CD4-positive, alpha-beta T cell treated with Interleukin-4 for 4 hours (primary cell): ENCODE measurements around the gene SNX27.

Experiments used
- DNase-seq: peaks from one replicate; pipeline ENCODE4 v3.0.0-alpha.2; 2020

SNX27 gene

DNA sequence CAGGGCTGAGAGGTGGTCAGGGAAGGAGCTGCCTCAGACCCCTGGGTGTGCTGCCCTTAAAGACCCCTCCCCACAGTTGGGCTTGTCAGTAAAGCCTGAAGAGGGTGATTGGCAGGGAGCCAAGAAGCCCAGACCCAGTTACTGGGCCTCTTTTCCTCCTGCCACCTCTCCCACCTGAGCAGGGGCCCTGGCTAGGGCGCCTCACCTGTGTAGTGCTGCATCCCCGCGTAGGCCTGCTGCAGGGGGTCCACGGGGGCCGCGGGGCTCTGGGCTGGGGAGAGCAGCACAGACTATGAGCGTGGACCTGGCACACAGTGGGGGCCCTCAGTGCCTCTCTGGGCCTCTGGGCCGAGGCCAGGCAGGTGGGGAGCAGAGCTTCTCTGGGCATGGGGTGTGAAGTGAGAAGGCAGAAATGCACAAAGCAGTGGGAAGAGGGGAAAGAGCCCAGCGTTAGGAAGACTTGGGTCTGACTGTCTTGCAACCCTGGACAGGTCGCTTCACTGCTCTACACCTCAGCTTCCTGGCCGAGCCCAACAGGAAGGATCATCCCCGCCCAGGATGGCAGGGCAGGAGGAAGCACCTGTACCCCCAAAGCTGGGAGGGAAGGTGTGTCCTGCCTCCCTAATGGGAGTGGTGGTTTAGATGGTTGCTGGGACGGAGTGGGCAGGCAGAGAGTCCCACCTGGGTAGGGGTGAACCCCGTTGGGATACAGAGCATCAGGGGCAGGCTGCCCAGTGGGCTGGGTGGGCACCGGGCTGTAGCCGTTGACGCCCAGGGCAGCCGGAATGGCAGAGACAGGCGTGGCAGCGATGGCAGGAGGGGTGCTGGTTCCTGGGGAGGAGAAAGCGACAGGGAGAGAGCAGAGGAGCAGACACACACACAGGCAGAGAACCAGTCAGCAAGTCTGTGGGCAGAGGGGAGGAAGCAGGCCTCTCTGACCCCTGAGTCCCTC lies 94.9 kb downstream of the SNX27 start:
- DNase-seq, result no peak

DNA sequence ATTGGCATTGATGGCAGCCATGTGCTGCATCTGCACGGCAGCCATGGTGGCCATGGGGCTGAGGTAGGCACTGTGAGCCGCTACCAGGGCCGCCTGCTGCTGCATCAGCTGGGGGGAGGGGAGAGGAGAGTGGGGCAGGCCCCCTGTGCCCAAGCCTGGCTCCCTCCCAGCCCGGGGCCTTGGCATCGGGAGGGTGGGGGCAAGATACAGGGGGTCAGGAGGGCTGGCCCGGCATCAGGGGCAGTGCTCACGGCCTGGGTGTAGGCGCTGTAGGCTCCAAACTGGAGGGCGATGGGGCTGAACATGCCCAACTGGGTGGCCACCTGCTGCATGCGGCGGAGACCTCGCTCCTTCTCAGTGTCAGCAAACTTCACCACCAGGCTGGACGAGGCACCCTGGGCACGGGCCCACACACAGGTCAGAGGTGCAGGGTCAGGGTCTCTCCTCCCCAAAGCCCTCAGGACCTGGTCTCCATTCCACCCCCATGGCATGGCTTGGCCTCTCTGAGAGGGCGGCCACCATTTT lies 95.8 kb downstream of the SNX27 start:
- DNase-seq, result no peak

DNA sequence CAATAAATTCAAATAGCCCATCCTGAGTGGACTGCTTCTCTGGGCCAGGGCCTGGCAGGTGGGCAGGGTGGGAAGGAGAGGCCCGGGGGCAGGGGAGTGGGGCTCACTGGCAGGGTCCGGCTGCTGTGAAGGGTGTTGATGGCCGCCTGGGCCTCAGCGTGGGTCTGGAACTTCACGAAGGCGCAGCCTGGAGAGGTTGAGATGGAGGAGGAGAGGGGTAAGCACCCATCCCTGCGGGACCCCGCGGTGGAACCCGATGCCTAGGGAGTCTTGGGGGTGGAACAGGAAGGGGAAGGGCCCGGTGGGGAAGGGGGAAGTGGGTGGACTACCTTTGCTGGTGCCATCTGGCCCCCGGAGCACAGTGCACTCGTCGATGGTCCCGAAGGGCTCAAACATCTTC lies 97.0 kb downstream of the SNX27 start:
- no peak for DNase-seq

DNA sequence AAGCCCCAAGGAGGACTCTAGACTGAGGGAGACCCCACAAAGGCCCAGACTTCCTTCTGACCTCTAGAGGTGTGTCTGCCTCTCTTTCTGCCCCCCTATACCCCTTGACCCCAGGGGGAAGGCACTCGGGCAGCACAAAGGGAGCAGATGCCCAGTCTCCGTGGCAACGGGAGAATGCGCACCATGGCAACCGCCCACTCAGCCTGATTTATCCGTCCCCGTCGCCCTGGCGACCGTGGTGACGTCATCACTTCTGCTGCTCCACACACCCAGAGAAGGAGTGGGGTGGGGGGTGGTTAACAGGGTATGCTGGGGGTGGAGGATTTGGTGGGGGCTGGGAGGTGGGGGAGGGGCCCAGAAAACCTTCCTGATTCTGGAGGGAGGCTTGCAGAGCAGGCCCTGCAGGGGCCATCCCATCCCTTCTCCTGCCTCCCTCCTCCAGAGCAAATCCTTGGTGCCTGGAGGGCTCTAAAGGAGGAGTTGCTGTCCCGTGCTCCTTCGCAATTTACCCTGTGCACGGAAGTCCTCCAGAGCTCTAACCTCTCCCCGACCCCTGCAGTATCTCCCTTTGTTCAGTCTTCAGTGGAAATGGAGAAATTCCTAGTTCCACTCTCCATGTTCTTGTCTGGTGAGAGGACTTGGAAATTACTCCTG lies 98.5 kb downstream of the SNX27 start:
- DNase-seq, result peak; percentile 6

DNA sequence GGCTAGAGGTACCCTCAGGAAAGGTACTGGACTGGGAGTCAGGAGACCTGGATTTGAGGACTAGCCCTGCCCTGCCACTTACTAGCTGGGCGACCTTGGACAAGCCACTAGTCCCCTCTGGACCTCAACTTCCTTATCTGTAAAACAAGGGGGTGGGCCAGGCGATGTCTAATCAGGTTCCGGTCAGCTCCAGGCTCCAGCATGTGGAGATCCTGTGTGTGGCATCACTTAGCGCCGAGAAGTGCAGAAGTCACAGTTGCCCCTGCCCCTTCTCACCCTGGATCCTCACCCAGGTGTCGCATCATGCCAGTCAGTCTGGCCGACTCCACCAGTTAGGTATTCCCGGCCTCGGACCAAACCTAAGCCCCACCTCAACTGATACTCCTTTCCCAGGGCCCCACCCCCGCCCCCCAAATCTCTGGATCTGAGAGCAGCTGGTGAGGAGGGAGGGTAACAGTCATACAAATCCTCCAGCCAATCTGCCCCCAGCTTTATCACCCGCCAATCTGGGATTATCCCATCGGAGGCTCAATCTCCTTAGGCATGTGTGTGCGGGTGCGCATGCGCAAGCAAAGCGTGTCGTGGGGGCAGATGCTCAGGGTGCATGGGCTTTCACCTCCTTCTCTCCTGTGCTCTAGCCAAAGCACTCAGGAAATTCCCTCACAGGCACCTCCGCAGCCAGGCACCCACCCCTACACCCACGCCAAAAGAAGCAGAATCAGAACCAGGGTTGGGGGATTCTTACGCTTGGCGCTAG lies 99.4 kb downstream of the SNX27 start:
- DNase-seq, result no peak

DNA sequence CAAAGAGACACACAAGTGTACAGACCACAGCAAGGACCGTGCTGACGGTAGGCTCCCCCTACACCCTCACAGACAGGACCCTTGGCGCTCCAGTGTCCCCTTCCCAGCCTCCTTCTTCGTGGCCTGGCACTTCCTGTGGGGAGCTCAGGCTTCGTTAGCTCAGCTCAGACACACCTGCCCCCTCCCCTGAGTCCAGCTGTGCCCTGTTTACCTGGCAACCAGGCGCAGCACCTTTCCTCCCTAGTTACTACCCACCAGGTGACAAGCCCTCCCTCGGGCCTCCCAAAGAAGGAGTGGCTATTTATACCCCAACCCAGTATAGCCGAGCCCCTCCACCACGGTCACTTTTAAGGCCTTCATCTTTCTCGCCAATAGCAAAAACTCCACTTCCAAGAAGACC lies 100.1 kb downstream of the SNX27 start:
- DNase-seq, result no peak

DNA sequence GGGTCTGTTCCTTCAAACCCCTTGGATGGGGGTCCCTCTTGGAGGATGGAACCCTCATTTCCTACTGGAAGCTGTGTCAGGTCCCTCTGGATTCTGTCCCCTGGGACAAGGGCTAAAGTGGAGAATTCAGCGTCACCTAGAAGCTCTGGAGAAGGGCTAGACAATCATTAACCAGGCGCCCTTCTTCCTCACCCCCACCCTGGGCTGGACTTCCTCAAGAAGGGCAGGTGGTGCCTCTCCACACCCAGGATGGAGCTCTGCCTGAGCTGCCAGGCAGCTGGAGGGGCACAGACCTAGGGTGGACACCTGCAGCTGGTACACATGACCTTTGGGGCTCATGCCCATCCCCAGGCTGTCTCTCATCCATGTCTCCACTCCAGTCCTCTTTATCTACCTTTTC lies 101.2 kb downstream of the SNX27 start:
- no peak for DNase-seq

DNA sequence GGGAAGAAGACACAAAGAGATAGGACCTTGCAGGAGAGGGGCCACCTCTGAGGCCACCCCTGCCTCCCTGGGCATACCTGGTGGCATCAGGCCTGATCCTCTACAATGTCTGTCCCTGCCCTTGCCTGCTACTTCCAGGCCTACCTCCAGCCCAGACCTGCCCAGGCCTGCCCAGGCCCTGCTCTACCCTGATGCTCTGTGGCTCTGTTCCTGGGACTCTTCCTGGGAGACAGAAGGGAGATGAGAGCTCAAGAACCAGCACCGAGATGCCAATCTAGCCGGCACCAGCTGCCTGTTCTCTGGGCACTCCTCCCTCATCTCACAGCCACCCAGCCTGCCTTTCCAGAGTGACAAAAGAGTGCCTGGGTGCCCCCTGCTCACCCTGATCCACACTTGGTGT lies 102.0 kb downstream of the SNX27 start:
- no peak for DNase-seq

DNA sequence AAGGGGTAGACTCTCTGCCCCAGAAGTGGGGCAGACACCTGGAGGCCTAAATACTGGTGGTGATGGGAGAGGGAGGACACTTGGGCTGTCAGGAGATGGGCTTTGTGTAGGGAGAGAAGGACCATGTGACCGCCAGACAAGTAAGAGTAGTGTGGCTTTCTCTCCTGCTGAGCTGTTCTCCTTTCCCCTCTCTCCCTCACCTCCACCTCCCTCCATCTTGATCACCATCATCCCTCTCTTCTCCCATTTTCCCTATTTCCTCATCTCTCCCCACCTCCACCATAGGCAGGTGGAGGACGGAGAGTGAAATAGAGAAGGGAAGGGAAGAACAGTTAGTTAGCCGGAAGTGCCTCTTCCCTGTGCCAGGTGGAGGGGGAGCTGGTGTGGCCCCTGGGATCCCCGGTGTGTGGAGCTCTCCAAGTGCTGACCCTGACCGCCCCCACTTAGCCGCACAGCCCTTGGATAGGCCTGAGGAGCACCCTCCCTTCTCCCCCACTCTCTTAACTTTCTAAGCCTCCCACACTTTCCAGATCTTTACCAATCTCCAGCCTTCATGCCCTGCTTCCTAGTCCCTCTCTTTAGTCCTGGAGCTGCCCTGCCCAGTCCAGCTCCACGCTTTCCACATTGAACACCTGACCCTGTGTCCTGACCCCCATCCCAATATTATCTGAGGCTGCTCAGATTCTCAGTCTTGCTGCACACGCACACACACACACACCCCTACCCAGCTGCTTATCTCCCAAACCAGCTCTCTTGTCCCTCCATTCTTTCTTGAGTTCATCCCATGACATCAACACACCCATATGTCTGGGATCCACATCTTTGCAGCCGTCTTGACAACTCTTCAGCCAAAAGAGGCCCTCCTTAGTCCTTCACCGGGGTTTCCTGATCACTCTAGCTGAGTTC lies 103.2 kb downstream of the SNX27 start:
- no peak for DNase-seq

DNA sequence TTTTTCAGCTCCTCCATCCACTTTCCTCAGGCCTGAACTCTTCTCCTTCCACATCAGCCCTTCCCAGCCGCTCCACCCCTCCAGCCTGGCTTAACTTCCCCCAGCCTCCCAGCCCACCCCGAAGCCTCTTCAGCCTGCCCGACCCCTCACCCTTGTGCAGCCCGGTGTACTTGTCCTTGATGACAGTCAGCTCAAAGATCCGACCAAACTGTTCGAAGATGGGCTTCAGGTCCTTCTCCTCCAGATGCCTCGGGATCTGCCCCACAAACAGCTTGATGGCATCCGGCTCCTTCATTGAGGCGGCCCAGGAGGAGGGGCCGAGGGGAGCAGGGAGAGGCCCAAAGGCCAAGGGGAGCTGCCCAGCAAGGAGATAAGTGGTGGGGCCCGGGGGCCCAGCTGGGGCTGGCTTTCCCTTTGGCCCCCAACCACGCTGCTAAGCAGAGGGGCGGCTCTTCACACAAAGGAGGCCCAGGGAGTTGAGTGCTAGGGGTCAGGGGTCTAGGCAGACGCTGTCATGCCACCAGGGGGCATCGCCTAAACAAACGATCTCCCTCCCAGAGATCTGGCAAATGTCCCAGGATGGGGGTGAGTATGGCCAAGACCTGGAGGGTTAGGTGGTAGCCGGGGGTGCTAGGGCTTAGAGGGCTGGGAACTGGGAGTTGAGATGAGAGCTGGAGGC lies 104.0 kb downstream of the SNX27 start:
- no peak for DNase-seq

DNA sequence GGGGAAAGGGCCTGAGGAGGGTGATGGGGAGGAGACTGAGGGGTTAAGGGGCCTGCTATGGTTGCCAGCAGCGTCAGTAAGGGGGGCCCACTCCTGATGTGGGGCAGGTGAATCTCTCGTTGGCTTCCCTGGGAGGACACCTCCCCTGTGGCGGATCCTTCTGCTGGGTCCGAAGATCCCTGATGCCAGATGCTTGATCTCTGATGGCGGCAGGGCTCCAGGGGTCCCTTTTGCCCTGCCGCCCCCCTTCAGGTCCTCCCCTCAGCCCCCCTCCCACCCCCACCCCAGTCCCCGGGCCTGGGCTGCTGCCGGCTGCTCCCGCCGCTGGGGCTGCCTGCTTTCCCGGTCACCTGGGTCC lies 104.5 kb downstream of the SNX27 start:
- DNase-seq, result no peak

DNA sequence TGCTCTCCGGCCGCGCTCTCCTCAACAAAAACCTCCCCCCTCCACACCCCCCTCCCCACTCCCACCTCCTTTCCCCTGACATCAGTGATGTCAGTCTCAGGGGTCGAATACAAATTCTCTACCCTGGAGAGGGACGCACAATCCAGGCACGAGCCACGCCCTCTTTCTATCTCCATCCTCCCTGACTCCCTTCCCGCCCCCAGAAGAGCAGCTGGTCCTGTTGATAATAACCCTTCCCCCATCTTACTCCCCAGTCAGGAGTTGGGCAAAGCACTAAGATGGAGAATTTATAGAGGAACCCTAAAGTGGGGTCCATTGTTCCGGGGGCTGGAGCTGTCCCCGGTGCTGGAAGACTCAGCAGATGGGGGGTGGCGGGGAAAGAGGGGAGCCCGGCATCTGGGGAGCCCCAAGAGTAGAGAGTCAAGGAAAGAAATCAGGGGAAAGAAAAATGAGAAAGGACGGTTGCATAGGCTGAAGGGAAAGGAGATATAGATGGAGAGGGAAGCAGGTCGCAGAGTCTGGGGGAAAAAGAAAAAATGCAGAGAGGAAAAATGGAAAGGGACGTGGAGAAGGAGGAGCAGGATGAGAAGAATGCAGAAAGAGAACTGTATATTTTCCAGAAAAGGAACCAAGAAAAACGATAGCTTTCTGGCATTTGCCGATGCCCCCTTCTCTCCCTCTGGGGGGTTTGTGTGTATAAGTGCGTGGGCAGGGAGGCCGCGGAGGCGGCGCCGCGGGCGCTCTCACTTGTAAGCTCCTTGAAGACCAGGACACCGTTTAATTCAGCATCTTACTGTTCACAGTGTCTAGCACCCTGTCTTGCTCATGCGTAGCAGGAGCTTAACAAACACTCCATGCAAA lies 105.2 kb downstream of the SNX27 start, which contains the start of gene CELF3:
Gene CELF3 (minus strand): TSS at position 33 of the 861 bp plus-strand sequence. CDS start 783 bp downstream, outside the sequence.
- DNase-seq, result no peak

DNA sequence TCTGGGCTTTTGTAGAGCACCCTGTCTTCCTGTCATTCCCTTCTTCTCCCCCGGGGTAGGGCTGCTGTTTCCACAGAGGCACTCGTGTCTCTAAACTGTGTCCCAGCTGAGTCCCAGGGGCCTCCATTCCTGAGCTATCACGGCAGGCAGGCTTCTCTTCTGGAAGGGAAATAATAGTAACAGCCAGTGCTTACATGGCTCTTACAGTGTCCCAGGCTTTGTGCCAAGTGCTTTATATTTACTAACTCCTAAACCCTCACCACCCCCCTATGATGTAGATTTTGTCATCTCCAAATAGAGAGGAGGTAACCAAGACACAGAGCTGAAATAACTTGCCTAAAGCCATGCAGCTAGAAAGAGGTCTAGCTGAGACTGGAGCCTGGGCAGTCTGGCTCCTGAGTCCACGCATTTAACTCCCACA lies 106.2 kb downstream of the SNX27 start:
- no peak for DNase-seq

DNA sequence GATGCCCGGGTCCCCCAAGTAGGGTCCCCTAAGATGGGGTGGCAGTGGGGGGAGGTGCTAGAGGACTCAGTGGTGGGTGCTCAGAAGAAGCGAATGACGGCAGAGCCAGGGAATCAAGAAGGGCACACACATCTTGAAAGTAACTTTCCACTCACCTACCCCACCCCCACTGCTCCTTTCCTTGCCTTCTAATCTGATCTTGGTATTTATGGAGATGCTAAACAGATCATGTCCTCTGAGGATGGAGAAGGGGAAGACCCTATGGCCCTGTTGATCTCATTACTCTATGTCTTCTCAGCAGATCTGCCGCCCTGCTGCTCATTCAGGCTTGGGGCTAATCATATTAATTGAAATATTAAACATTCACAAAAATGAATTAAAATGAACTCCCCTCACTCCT lies 106.8 kb downstream of the SNX27 start:
- DNase-seq, result no peak

DNA sequence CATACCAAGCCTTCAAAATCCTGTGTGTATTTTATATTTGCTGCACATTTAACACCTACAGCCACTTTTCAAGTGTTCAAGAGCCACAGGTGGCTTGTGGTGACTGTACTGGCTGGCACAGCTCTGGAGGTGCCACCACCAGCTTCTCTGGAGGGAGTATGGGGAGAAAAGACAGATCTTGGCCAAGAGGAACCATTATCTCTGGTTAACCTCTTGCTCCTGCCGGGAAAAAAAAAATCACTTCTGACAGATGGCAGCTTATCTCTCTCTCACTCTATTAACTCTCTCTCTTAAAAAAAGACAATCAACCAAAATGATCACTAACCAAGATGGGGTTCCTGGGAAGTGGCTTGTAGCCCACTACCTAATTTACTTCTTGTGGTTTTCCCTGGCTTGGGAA lies 108.3 kb downstream of the SNX27 start:
- no peak for DNase-seq

DNA sequence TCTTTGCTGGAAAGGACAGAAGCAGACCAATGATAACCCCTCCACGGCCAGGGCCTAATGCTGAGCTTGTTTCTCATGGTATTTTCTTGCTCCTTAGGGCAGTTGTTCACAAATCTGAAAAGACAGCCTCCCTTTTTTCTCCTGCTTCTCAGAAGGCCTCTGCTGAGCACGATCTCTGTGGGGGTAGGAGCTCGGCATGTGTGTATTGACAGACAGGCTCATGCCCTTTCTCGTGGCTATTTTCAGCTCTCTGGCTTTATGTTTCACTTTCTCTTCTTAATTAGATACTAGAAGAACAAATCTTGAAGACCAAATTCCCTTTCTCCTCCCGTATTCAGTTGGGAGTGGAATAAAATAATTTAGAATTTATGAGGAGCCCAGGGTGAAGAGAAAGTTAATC lies 108.7 kb downstream of the SNX27 start:
- no peak for DNase-seq

DNA sequence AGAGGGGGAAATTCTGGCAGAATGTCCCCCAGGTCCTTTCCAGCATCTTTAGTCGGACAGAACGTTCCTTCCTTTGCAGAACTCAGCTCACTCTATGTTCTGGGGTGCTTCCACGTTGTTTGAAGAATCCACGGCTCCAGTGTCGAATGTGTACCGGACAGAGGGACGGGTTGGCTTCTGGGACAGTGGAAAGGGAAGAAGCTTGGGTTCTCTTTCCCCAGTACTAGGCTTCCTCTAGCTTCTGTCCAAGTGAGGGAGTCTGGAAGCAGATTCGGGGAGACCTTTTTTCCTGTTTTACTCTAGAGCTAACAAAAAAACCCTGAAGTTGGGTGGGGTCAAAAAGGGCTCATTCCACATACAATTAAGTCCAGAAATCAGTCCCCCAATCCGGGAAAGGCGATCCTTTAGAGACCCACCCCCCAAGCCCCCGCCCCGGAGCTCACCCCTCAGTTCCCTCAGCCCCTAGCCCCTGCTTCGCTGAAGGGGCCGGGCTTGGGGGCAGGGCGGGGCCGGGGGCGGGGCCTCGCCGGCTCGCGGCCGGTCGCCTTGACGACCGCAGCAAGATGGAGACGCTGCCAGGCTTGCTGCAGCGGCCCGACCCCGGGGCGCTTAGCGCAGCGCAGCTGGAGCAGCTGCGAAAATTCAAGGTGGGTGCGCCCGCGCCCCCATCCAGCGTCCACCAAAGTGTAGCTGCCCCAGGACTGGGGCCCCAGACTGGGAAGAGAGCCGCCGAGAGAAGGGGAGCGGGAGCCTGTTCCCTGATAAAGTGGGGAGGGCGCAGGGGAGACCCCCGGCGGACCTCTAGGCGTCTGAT lies 109.3 kb downstream of the SNX27 start, which contains the start of gene RIIAD1:
Gene RIIAD1 (plus strand): TSS at position 549 of the 814 bp plus-strand sequence. CDS start 15 bp downstream, at position 564.
- peak; percentile 39 for DNase-seq

DNA sequence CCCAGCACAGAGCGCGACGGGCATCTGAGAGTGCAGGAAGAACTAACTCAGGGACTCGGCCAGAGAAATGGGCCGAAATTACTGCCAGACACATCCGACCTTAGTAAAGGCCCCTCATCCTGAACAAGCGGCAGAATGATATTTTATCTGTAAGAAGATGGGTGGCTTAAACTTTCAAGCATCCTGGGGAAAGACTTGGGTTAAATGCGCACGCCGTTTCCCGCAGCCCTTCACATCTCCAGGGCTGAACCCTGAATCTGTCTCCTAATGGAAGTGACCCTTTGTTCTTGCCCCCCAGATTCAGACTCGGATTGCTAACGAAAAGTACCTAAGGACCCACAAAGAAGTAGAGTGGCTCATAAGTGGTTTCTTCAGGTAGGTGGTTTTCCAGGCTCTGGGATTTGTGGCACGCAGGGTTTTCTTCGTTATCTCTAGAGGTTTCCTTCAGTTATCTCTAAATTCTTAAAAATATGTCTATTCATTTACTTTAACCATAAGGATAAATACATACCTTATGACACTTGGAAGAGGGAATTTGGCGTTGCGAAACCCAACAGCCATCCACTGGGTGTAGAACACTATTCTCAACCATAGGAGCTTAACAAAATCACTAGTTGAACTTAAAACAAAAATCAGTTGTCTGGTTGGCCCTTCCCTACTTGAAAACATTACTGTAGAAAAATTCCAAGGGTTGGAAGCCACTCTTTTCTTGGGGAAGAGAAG lies 110.1 kb downstream of the SNX27 start:
- DNase-seq, result no peak
